Measurements from ENCODE around the gene AHDC1. TPM values are rescaled to one million over a fixed set of nuclear protein-coding genes. Genes with fewer than 3 reads are reported as not detected.

AHDC1 gene, protein sequence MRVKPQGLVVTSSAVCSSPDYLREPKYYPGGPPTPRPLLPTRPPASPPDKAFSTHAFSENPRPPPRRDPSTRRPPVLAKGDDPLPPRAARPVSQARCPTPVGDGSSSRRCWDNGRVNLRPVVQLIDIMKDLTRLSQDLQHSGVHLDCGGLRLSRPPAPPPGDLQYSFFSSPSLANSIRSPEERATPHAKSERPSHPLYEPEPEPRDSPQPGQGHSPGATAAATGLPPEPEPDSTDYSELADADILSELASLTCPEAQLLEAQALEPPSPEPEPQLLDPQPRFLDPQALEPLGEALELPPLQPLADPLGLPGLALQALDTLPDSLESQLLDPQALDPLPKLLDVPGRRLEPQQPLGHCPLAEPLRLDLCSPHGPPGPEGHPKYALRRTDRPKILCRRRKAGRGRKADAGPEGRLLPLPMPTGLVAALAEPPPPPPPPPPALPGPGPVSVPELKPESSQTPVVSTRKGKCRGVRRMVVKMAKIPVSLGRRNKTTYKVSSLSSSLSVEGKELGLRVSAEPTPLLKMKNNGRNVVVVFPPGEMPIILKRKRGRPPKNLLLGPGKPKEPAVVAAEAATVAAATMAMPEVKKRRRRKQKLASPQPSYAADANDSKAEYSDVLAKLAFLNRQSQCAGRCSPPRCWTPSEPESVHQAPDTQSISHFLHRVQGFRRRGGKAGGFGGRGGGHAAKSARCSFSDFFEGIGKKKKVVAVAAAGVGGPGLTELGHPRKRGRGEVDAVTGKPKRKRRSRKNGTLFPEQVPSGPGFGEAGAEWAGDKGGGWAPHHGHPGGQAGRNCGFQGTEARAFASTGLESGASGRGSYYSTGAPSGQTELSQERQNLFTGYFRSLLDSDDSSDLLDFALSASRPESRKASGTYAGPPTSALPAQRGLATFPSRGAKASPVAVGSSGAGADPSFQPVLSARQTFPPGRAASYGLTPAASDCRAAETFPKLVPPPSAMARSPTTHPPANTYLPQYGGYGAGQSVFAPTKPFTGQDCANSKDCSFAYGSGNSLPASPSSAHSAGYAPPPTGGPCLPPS (N-terminal part only)
- 38.8 TPM for total RNA-seq

DNA sequence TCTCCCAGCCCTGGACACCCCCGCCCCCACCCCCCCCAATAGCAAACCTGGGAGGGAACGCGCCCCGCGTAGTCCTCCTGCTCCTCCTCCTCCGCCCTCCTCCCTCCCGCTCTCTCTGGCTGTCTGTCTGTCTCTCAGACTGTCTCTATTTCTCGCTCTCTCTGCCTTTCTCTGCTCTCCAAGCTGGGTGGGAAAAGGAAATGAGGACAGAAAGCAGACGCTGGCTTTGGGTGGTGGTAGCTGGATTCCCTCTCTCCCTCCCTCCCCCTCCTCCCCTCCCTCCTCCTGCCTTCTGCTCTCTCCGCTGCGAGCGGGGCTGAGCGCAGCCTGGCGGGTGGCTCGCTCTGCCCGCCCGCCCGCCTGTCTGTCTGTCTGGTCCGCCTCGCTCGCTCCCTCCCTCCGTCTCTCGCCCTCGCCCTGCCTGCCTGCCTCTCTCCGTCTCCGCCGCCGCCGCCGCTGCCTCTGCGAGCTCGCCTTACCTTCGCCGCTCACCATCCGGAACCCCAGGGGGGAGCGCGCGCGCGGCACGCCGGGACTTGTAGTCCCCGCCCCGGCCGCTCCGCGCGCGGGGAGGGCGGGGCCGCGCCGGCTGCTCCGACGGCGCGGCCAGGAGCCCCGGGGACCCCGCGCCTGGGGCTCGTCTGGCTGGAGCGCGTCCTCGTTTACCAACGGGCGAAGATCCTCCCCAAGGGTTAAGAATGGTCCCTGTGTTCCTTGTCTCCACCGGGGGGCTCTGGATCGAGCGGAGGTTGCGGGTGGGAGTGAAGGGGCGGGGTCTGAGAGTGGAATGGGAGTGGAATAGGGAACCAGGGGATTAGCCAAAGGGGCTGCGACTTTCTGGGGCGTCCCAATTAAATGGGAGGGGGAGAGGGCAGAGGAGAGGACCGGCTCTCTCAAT is at the start of gene AHDC1:
Gene AHDC1, minus strand, starts transcription at position 464 of the 898 bp plus-strand sequence. CDS start 52,029 bp downstream, outside the sequence.

DNA sequence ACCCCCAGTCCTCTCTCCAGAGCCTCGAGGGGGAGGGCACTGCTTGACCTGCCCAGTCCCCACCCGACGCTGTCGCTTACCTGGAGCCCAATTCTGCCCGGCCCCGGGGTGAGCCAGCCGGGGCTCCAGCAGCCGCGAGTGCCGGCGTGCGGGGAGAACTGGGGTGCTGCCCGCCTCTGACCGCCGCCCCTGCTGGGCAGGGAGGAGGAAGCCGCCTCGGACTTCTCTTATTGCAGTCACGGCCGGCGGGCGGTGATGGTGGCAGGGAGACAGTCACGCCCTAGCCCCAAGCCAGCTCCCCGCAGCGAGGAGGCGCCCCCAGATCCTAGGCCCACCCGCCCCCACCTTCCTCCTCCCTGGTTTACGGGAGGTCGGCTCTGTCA is 31.0 kb upstream of the AHDC1 start, which contains the start of gene FGR:
Gene FGR, minus strand, starts transcription at position 201 of the 383 bp plus-strand sequence. CDS start 11,269 bp downstream, outside the sequence.

DNA sequence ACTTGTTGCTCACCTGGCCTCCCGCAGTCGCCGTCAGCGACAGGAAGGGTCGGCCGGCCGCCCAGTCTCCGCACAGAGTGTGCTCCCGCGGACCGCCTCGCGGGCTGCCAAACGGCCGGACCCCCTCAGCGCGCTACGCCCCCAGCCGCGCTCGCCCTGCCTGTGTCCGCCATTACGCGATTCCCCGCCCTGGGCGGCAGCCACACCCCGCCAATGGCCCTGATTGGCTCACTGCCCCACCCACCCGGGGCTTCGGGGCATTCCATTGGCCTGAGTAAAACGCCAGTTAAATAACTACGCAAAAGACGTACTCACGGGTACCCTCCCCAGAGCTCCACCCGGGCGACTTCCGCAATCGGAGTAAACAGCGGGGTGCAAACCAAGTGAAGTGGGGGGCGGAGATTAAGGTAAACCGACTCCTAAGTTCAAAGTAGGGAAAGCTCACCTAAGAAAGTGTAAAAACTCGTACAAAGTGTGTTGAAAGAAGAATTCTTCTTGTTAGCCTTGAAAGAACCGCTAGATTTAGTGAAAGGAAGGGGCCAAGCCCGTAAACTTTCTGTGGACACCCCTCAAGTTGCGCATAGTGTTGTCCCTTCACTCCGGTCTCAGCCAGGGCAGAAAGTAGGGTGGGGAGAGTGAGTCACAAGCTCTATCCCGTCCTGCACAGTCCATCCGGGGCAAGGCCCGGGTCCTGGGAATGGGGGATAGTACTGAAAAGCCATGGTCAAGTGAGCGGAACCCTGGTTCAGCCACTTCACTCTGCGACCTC is 113.8 kb downstream of the AHDC1 start, which contains the start of gene WASF2:
Gene WASF2, minus strand, starts transcription at position 195 of the 769 bp plus-strand sequence. CDS start 61,277 bp downstream, outside the sequence.

Other genes with a start within 250 kb of the AHDC1 start
- 18.0 TPM for gene MAP3K6, start 237.2 kb downstream of the AHDC1 start, total RNA-seq
- 0.99 TPM for gene FCN3, start 229.3 kb downstream of the AHDC1 start, total RNA-seq
- not detected for gene CD164L2, start 220.8 kb downstream of the AHDC1 start, total RNA-seq
- 0.33 TPM for gene GPR3, start 211.5 kb downstream of the AHDC1 start, total RNA-seq
- 34.2 TPM for gene WASF2, start 114.0 kb downstream of the AHDC1 start, total RNA-seq
- 3.7 TPM for gene FGR, start 31.0 kb upstream of the AHDC1 start, total RNA-seq
- 28.0 TPM for gene IFI6, start 68.0 kb upstream of the AHDC1 start, total RNA-seq
- gene FAM76A, start 121.8 kb upstream of the AHDC1 start, total RNA-seq: 17.7 TPM
- 66.6 TPM for gene STX12, start 169.1 kb upstream of the AHDC1 start, total RNA-seq
- 48.7 TPM for gene PPP1R8, start 226.6 kb upstream of the AHDC1 start, total RNA-seq